HG03432 (cell line): ENCODE measurements around the gene KBTBD2.
"Not testable (repeated sequence)": the region's sequence is repeated elsewhere in the genome, so short reads cannot be mapped to it uniquely, and the experiment has no call there.

Experiments
- ATAC-seq: cut with Tn5 transposase; IDR thresholded peaks from one replicate; pipeline ENCODE4 v1.9.1; 2021; ENCODE audit warnings: mild to moderate bottlenecking, moderate library complexity; ENCODE audit not compliant: unreplicated experiment

KBTBD2 gene

GRCh38 chr7:32893722-32894121 is 2.2 kb upstream of the KBTBD2 start:
- no peak for ATAC-seq

- ATAC-seq, result no peak
Observed at GRCh38 chr7:32893207-32893524, 1.6 kb upstream of the KBTBD2 start.

GRCh38 chr7:32892521-32893206 is 1.1 kb upstream of the KBTBD2 start:
- ATAC-seq, result peak; percentile 11

GRCh38 chr7:32891800-32892520 is 400 bp upstream of the KBTBD2 start:
- peak; percentile 61 for ATAC-seq

GRCh38 chr7:32890793-32891042 is 842 bp downstream of the KBTBD2 start:
- no peak for ATAC-seq

- peak; percentile 30 for ATAC-seq
Observed at GRCh38 chr7:32890010-32890792, 1.4 kb downstream of the KBTBD2 start.

GRCh38 chr7:32888505-32888904 is 3.1 kb downstream of the KBTBD2 start:
- ATAC-seq, result no peak

GRCh38 chr7:32887395-32887794 is 4.2 kb downstream of the KBTBD2 start:
- ATAC-seq, result no peak

- no peak for ATAC-seq
Observed at GRCh38 chr7:32881074-32881982, 10.2 kb downstream of the KBTBD2 start.

- no peak for ATAC-seq
Observed at GRCh38 chr7:32879460-32879859, 12.1 kb downstream of the KBTBD2 start.

GRCh38 chr7:32878023-32878422 is 13.5 kb downstream of the KBTBD2 start:
- not testable (repeated sequence) for ATAC-seq

GRCh38 chr7:32872421-32872820 is 19.1 kb downstream of the KBTBD2 start:
- no peak for ATAC-seq

GRCh38 chr7:32871624-32872371 is 19.8 kb downstream of the KBTBD2 start:
- ATAC-seq, result peak; percentile 79

GRCh38 chr7:32870298-32870697 is 21.3 kb downstream of the KBTBD2 start:
- no peak for ATAC-seq

- ATAC-seq, result no peak
Observed at GRCh38 chr7:32869716-32870115, 21.8 kb downstream of the KBTBD2 start.

- ATAC-seq, result no peak
Observed at GRCh38 chr7:32868116-32868515, 23.4 kb downstream of the KBTBD2 start.

GRCh38 chr7:32865448-32866030 is 26.0 kb downstream of the KBTBD2 start:
- ATAC-seq, result no peak

- ATAC-seq, result not testable (repeated sequence)
Observed at GRCh38 chr7:32863872-32864271, 27.7 kb downstream of the KBTBD2 start.

GRCh38 chr7:32860090-32860489 is 31.5 kb downstream of the KBTBD2 start:
- no peak for ATAC-seq

GRCh38 chr7:32858648-32859047 is 32.9 kb downstream of the KBTBD2 start:
- ATAC-seq, result no peak
